ENCODE measurements around the gene TAL1. TPM values are rescaled to one million over a fixed set of nuclear protein-coding genes. Genes with fewer than 3 reads are reported as not detected.

The TAL1 gene
- total and polyA plus RNA-seq, 10 of the 15 experiments (the other 5 are each of a cell fraction or from before 2014, with no cell fraction given), result 0.05 TPM; not detected in 9

GRCh38 chr1:47191940-47192457 is 40.0 kb downstream of the TAL1 start:
- intact Hi-C loops (cut with micrococcal nuclease; ENCODE audit: unreplicated experiment), result loop anchor here (2.0 to 10.0 kb wide), 3 partner anchors 71 to 520 kb away; no protein-coding TSS in a partner anchor
- no peak overlapping the region for H3K4me3 ChIP-seq
- BruUV-seq (replicated peaks), result no TSS peak
- H3K4me2 ChIP-seq (ENCODE audit: control insufficient read depth, insufficient read depth), result no peak overlapping the region
- no peak overlapping the region for H2AFZ ChIP-seq (ENCODE audit: control insufficient read depth, low read depth, low read length)
- peaks cover 0 to 5% of the 10 kb centered on the region in 2 experiments; a peak in 2 of 4 replicates for H3K27me3 ChIP-seq (replicated peaks in 1 of 2; ENCODE audit: control insufficient read depth in 2 of 2, insufficient read depth in 2 of 2, low read length in 1 of 2)
- ATAC-seq (no peak), FAIRE-seq (no peak), DNase-seq (ENCODE audit: low read depth, low spot score) (no peak)
- no peak overlapping the region for H3K27ac ChIP-seq (ENCODE audit: control insufficient read depth, insufficient read depth)
- no peaks in the 10 kb centered on the region for H3K9me3 ChIP-seq (replicated peaks; ENCODE audit: control insufficient read depth, insufficient read depth, low read length)
- ChIA-PET SMC1A (ENCODE audit: uncharacterized antibody, unreplicated experiment) (interaction anchor here (2.2 to 2.5 kb wide), 2 partner anchors 13 to 71 kb away, joined by 10 to 13 read pairs; no protein-coding TSS in a partner anchor), POLR2A (no interaction called here), RAD21 (ENCODE audit: unreplicated experiment) (interaction anchor here (1.9 to 2.4 kb wide), 2 partner anchors 13 to 71 kb away, joined by 8 to 22 read pairs; no protein-coding TSS in a partner anchor), CTCF (interaction anchor here (0.7 to 6.5 kb wide), 9 partner anchors 9 to 1760 kb away, joined by 3 to 71 read pairs (median 10); no protein-coding TSS in a partner anchor)
- no peaks in the 10 kb centered on the region for H4K20me1 ChIP-seq (ENCODE audit: control insufficient read depth, insufficient read depth)
- H3K79me2 ChIP-seq (ENCODE audit: control insufficient read depth, insufficient read depth, low read length), result no peaks in the 10 kb centered on the region
- TF ChIP-seq KAT2A (conservative IDR thresholded peaks at IDR 0.05; ENCODE audit: control insufficient read depth, low read depth, low read length), result no peak
- TF ChIP-seq USF1 (IDR thresholded peaks at IDR 0.05; ENCODE audit: borderline replicate concordance, extremely low read length, insufficient read depth, low read depth, low read length), result no peak
- TF ChIP-seq RELA (IDR thresholded peaks at IDR 0.05; ENCODE audit: borderline replicate concordance, partially characterized antibody), result no peak
- WGBS (ENCODE audit: insufficient coverage, insufficient replicate concordance, low lambda C conversion rate, missing lambda C conversion rate), result 33% methylated on average over 4 of the region's 4 CpGs
- in situ Hi-C loops (cut with MboI), result loop anchor here (5.0 kb wide), 1 partner anchor 530 kb away; no protein-coding TSS in a partner anchor
- H3K4me1 ChIP-seq (ENCODE audit: control insufficient read depth, insufficient read depth, low read length), result no peaks in the 10 kb centered on the region
- no peak overlapping the region for H3K9ac ChIP-seq (ENCODE audit: control insufficient read depth, insufficient read depth, low read length)
- no peaks in the 10 kb centered on the region for H3K36me3 ChIP-seq (ENCODE audit: control insufficient read depth in 2 of 2, insufficient read depth in 2 of 2, low read length in 1 of 2)

DNA sequence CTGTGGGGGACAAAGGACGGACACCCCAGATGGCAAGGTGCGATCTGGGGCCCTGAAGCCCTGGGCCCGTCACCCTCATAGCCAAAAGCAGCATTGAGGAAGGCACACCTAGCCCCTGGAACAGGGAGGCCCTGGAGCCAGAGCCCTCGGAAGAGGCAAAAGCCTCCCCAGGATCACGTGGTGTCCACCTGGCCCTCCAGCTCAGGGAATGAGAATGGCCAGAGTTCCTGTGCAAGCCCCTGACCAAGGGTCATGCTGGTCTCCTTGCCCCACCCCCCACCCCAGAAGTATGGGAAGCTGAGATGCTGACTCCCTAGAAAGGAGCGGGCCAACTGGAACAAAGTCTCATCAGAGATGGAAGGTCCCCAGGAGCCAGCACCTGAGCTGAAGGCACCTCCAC is 41.2 kb downstream of the TAL1 start:
- SMC1A ChIA-PET (ENCODE audit: uncharacterized antibody, unreplicated experiment), result interaction anchor here (1.1 kb wide), 1 partner anchor 12 kb away, joined by 5 read pairs; no protein-coding TSS in a partner anchor
- no peak for ATAC-seq
- no peak for TF ChIP-seq BCLAF1 (IDR thresholded peaks at IDR 0.05)
- TF ChIP-seq GATAD2B (conservative IDR thresholded peaks at IDR 0.05; ENCODE audit: low read depth), result no peak
- TF ChIP-seq, protein P1, sequence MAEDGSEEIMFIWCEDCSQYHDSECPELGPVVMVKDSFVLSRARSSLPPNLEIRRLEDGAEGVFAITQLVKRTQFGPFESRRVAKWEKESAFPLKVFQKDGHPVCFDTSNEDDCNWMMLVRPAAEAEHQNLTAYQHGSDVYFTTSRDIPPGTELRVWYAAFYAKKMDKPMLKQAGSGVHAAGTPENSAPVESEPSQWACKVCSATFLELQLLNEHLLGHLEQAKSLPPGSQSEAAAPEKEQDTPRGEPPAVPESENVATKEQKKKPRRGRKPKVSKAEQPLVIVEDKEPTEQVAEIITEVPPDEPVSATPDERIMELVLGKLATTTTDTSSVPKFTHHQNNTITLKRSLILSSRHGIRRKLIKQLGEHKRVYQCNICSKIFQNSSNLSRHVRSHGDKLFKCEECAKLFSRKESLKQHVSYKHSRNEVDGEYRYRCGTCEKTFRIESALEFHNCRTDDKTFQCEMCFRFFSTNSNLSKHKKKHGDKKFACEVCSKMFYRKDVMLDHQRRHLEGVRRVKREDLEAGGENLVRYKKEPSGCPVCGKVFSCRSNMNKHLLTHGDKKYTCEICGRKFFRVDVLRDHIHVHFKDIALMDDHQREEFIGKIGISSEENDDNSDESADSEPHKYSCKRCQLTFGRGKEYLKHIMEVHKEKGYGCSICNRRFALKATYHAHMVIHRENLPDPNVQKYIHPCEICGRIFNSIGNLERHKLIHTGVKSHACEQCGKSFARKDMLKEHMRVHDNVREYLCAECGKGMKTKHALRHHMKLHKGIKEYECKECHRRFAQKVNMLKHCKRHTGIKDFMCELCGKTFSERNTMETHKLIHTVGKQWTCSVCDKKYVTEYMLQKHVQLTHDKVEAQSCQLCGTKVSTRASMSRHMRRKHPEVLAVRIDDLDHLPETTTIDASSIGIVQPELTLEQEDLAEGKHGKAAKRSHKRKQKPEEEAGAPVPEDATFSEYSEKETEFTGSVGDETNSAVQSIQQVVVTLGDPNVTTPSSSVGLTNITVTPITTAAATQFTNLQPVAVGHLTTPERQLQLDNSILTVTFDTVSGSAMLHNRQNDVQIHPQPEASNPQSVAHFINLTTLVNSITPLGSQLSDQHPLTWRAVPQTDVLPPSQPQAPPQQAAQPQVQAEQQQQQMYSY (CRISPR knock-in tag; IDR thresholded peaks at IDR 0.05), result no peak
- no peak for TF ChIP-seq ATF7 (IDR thresholded peaks at IDR 0.05; ENCODE audit: low read depth)

More for the DNA sequence above, 41.2 kb downstream of the TAL1 start:
- Histone ChIP-seq H3K4me2 (ENCODE audit: control insufficient read depth, insufficient read depth) (no peak overlapping the region), H3K4me1 (ENCODE audit: control insufficient read depth, insufficient read depth, low read length) (no peaks in the 10 kb centered on the region), H4K20me1 (ENCODE audit: control insufficient read depth, insufficient read depth) (no peaks in the 10 kb centered on the region), H3K27ac (ENCODE audit: control insufficient read depth, insufficient read depth) (no peak overlapping the region), H2AFZ (ENCODE audit: control insufficient read depth, low read depth, low read length) (no peak overlapping the region), H3K27me3 (replicated peaks in 1 of 2; ENCODE audit: control insufficient read depth in 2 of 2, insufficient read depth in 2 of 2, low read length in 1 of 2) (peaks cover 0 to 5% of the 10 kb centered on the region in 2 experiments; a peak in 2 of 4 replicates), H3K9ac (ENCODE audit: control insufficient read depth, insufficient read depth, low read length) (no peak overlapping the region), H3K36me3 (ENCODE audit: control insufficient read depth in 2 of 2, insufficient read depth in 2 of 2, low read length in 1 of 2) (no peaks in the 10 kb centered on the region), H3K79me2 (ENCODE audit: control insufficient read depth, insufficient read depth, low read length) (no peaks in the 10 kb centered on the region), H3K9me3 (replicated peaks; ENCODE audit: control insufficient read depth, insufficient read depth, low read length) (no peaks in the 10 kb centered on the region), H3K4me3 (no peak overlapping the region)
- CTCF ChIA-PET, result interaction anchor here (1.1 to 6.5 kb wide), 4 partner anchors 12 to 245 kb away, joined by 3 to 71 read pairs (median 6); no protein-coding TSS in a partner anchor
- WGBS (ENCODE audit: insufficient coverage, insufficient replicate concordance, low lambda C conversion rate, missing lambda C conversion rate), result 5% methylated on average over 6 of the region's 6 CpGs
- DNase-seq (ENCODE audit: low read depth, low spot score) (no peak), FAIRE-seq (no peak)
- no TSS peak for BruUV-seq (replicated peaks)
- in situ Hi-C loops (cut with MboI) (loop anchor here (5.0 kb wide), 1 partner anchor 531 kb away; no protein-coding TSS in a partner anchor), intact Hi-C loops (cut with micrococcal nuclease; ENCODE audit: unreplicated experiment) (loop anchor here (5.0 to 10.0 kb wide), 2 partner anchors 234 to 521 kb away; no protein-coding TSS in a partner anchor)
- RAD21 ChIA-PET (ENCODE audit: unreplicated experiment), result interaction anchor here (1.5 kb wide), 1 partner anchor 72 kb away, joined by 5 read pairs; no protein-coding TSS in a partner anchor
- POLR2A ChIA-PET, result no interaction called here

Measured in GM12878 (cell line).